ENCODE results near the gene WDR19. TPM values are rescaled to one million over a fixed set of nuclear protein-coding genes. Genes with fewer than 3 reads are reported as not detected.

The WDR19 gene
- polyA plus RNA-seq, 1 of the 3 experiments (the other 2 are of a cell fraction) = 23.3 TPM

GRCh38 chr4:39308611-39309010, 126.3 kb downstream of the WDR19 start:
- Histone ChIP-seq H2AFZ (ENCODE audit: low read depth) (no peak overlapping the region), H3K27ac (ENCODE audit: low read depth in 2 of 2, low read length in 1 of 2) (no peak overlapping the region), H3K79me2 (ENCODE audit: insufficient read depth) (0 out of 2 replicates have a peak, but pooled peaks cover 6% of the 10 kb centered on the region), H4K20me1 (ENCODE audit: insufficient read depth) (no peaks in the 10 kb centered on the region), H3K9me2 (no peaks in the 10 kb centered on the region), H3K9ac (no peak overlapping the region), H3K4me3 (ENCODE audit: low read depth in 2 of 2, low read length in 1 of 2) (no peak overlapping the region), H3F3A (replicated peaks; ENCODE audit: insufficient read depth) (no peaks in the 10 kb centered on the region), H3K4me1 (ENCODE audit: control insufficient read depth in 1 of 2, insufficient read depth in 2 of 2, low read depth in 1 of 2, low read length in 1 of 2) (no peaks in the 10 kb centered on the region), H3K9me3 (no peaks in the 10 kb centered on the region), H3K36me3 (replicated peaks in 1 of 2; ENCODE audit: control insufficient read depth in 1 of 2, insufficient read depth in 2 of 2, low read length in 1 of 2) (peaks cover 37 to 58% of the 10 kb centered on the region in 2 experiments), H3K4me2 (no peak overlapping the region), H3K27me3 (ENCODE audit: insufficient read depth) (no peaks in the 10 kb centered on the region)
- ChIA-PET CTCF (no interaction called here), POLR2A (no interaction called here)
- TF ChIP-seq REST (IDR thresholded peaks at IDR 0.05; ENCODE audit: low read depth, low read length) (no peak), POLR2AphosphoS5 (IDR thresholded peaks at IDR 0.05; ENCODE audit: low read depth, low read length) (no peak), NFIC (IDR thresholded peaks at IDR 0.05; ENCODE audit: borderline replicate concordance) (no peak), IRF3 (IDR thresholded peaks at IDR 0.05; ENCODE audit: low read depth, low read length) (no peak), USF2 (IDR thresholded peaks at IDR 0.05; ENCODE audit: borderline replicate concordance, low read depth, low read length) (no peak), FOXJ3 (CRISPR knock-in tag; IDR thresholded peaks at IDR 0.05) (no peak), SMC3 (IDR thresholded peaks at IDR 0.05; ENCODE audit: low read depth, low read length) (no peak), SIN3A (IDR thresholded peaks at IDR 0.05; ENCODE audit: borderline replicate concordance, low read depth, low read length) (no peak), MEF2A (IDR thresholded peaks at IDR 0.05; ENCODE audit: borderline replicate concordance, low read depth) (no peak), MAX (IDR thresholded peaks at IDR 0.05; ENCODE audit: low read depth) (no peak), RFX5 (IDR thresholded peaks at IDR 0.05; ENCODE audit: low read length) (no peak), CHD2 (IDR thresholded peaks at IDR 0.05; ENCODE audit: low read length, partially characterized antibody) (no peak), GABPA (IDR thresholded peaks at IDR 0.05; ENCODE audit: low read depth) (no peak)
- WGBS (ENCODE audit: low lambda C conversion rate) = 90% methylated on average over 6 of the region's 6 CpGs
- no peak for DNase-seq
